Immature natural killer cell (primary cell): ENCODE measurements around the gene GLCCI1. TPM values are rescaled to one million over a fixed set of nuclear protein-coding genes. Genes with fewer than 3 reads are reported as not detected.

Source experiments
- DNase-seq, 3 donors: peaks; one replicate each; pipeline ENCODE4 v3.0.0; 2022; ENCODE audit warnings: mixed read lengths in 1 of 3
- H3K27ac Mint-ChIP-seq, 6 donors: one replicate each; pipeline ENCODE4 v1.8.0; 2020; ENCODE audit warnings: mixed read lengths in 6 of 6, mild to moderate bottlenecking in 5 of 6, inconsistent platforms in 4 of 6, moderate library complexity in 3 of 6
- H3K27me3 Mint-ChIP-seq, 3 donors: one replicate each; pipeline ENCODE4 v1.8.0; 2020 to 2021; ENCODE audit warnings: low read depth in 3 of 3, mild to moderate bottlenecking in 3 of 3, mixed read lengths in 3 of 3, moderate library complexity in 3 of 3, inconsistent platforms in 1 of 3
- H3K36me3 Mint-ChIP-seq, 3 donors: one replicate each; pipeline ENCODE4 v1.8.0; 2020; ENCODE audit warnings: mixed read lengths in 3 of 3, inconsistent platforms in 2 of 3, mild to moderate bottlenecking in 2 of 3
- H3K4me1 Mint-ChIP-seq, 2 donors: one replicate each; pipeline ENCODE4 v1.8.0; 2020; ENCODE audit warnings: inconsistent platforms in 2 of 2, mild to moderate bottlenecking in 2 of 2, mixed read lengths in 2 of 2, moderate library complexity in 1 of 2
- H3K4me3 Mint-ChIP-seq, 5 donors: one replicate each; pipeline ENCODE4 v1.8.0; 2020; ENCODE audit warnings: mild to moderate bottlenecking in 5 of 5, mixed read lengths in 5 of 5, inconsistent platforms in 3 of 5, moderate library complexity in 3 of 5
- H3K9me3 Mint-ChIP-seq, 6 donors: one replicate each; pipeline ENCODE4 v1.8.0; 2020; ENCODE audit warnings: mild to moderate bottlenecking in 6 of 6, mixed read lengths in 6 of 6, inconsistent platforms in 4 of 6, moderate library complexity in 3 of 6
- polyA plus RNA-seq, 3 donors: library from polyadenylated mRNA; unstranded; fragments of 300-500 nt; fragmentation: Illumina TruSeq; gene quantifications; one replicate each; pipeline ENCODE4 v1.2.3, GENCODE V29; 2021

The GLCCI1 gene
- polyA plus RNA-seq, 3 donors from 2014 or later, result 13.8 to 33.2 (median 18.0) TPM

DNA sequence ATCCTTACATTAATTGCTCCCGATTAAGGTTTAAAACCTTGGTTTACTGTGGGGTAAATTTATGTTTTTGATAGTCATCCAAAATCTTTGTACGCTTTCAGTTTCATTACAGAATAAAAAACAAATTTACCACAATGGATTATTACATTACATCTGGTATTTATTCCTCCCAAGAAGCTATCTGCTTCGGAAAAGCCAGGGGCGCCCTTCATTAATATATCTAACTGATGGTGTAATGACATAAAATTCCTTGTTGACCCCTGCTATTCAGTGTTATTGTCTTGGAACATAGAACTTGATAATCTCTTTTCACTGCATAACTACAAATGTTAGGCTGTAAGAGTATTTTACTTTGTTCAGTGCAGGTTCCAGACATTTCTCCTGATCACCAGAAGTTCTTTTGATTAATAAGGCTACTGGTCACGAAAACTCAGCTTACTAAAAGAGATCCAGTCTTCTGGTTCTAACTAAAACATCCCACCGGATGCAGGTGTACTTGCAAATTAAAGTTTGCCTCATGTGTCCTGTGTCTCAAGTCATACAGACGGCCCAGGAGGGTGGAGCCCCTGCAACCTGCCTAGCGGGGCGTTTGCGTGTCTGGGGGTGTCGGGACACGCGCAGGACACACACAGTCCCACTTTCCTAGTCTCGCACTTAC is 581 bp upstream of the GLCCI1 start:
- Mint-ChIP-seq H3K36me3 (no peaks in the 10 kb centered on the region), H3K4me3 (peak overlapping the region; percentile 87 to 96 (median 92)), H3K4me1 (peaks cover 15% of the 10 kb centered on the region in 2 donors), H3K9me3 (no peaks in the 10 kb centered on the region), H3K27me3 (peaks cover 0 to 9% (median 5%) of the 10 kb centered on the region in 3 donors), H3K27ac (peak overlapping the region; percentile 78 to 97 (median 94))
- peak in 1 of 3 donors; percentile 22 for DNase-seq

GRCh38 chr7:7969306-7970236 is 975 bp downstream of the GLCCI1 start:
- peaks cover 0 to 9% (median 5%) of the 10 kb centered on the region in 3 donors for H3K27me3 Mint-ChIP-seq
- peak; percentile 56 to 59 (median 59) for DNase-seq
- no peaks in the 10 kb centered on the region for H3K36me3 Mint-ChIP-seq
- H3K9me3 Mint-ChIP-seq, result no peaks in the 10 kb centered on the region
- peak overlapping the region; percentile 55 to 96 (median 77) for H3K4me3 Mint-ChIP-seq
- peak overlapping the region in 2 of 6 donors; percentile 55 to 57 for H3K27ac Mint-ChIP-seq
- peaks cover 15 to 24% of the 10 kb centered on the region in 2 donors for H3K4me1 Mint-ChIP-seq

- H3K4me3 Mint-ChIP-seq, result no peak overlapping the region
- H3K4me1 Mint-ChIP-seq, result peaks cover 15 to 27% of the 10 kb centered on the region in 2 donors
- H3K36me3 Mint-ChIP-seq, result no peaks in the 10 kb centered on the region
- no peaks in the 10 kb centered on the region for H3K9me3 Mint-ChIP-seq
- peaks cover 0 to 9% (median 5%) of the 10 kb centered on the region in 3 donors for H3K27me3 Mint-ChIP-seq
- no peak for DNase-seq
- H3K27ac Mint-ChIP-seq, result no peak overlapping the region
These were observed 1.6 kb downstream of the GLCCI1 start for GRCh38 chr7:7970237-7970530.

- H3K36me3 Mint-ChIP-seq, result no peaks in the 10 kb centered on the region
- H3K4me3 Mint-ChIP-seq, result no peak overlapping the region
- no peaks in the 10 kb centered on the region for H3K9me3 Mint-ChIP-seq
- peak; percentile 56 to 61 (median 61) for DNase-seq
- peaks cover 0 to 9% (median 5%) of the 10 kb centered on the region in 3 donors for H3K27me3 Mint-ChIP-seq
- no peak overlapping the region for H3K27ac Mint-ChIP-seq
- peaks cover 15 to 32% of the 10 kb centered on the region in 2 donors for H3K4me1 Mint-ChIP-seq
These were observed 2.1 kb downstream of the GLCCI1 start for GRCh38 chr7:7970531-7971307.

DNA sequence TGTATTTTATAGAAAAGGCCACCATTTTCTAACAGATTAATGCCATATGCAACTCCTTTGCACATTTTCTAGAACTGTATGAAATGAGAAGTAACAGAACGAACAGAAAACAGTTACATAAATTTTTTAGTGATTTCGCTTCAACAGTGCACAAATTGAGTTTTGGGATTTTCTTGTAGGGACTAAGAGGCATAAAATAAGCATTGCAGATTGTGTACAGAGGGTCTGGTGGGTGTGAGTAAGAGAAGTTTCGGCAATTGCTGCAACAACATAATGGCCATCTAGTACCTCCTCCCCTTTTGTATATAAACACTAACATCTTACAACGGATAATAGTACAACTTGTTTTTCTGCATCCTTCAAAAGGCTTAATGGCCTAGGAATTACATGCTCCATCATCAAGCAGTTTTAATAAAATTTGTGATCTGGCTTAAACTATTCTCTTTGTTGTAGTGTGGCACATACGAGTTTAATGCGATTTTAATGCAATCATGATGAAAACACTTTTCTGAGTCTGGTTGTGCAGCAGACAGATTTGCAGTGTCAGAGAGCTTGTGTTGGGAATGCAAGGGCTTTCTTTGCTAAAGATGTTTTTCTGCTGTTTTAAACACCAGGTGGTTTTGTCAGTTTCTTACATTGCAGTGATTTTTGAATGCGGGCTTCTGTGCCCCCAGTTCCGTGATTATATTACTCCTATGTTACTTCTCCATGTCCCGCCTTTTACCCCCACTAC is 2.9 kb downstream of the GLCCI1 start:
- no peaks in the 10 kb centered on the region for H3K36me3 Mint-ChIP-seq
- peaks cover 0 to 9% (median 5%) of the 10 kb centered on the region in 3 donors for H3K27me3 Mint-ChIP-seq
- H3K4me1 Mint-ChIP-seq, result peaks cover 17 to 40% of the 10 kb centered on the region in 2 donors
- H3K9me3 Mint-ChIP-seq, result no peaks in the 10 kb centered on the region
- no peak overlapping the region for H3K4me3 Mint-ChIP-seq
- no peak for DNase-seq
- no peak overlapping the region for H3K27ac Mint-ChIP-seq

- DNase-seq, result peak in 2 of 3 donors; percentile 35 to 42
- peaks cover 0 to 9% (median 5%) of the 10 kb centered on the region in 3 donors for H3K27me3 Mint-ChIP-seq
- H3K27ac Mint-ChIP-seq, result no peak overlapping the region
- H3K4me3 Mint-ChIP-seq, result no peak overlapping the region
- H3K4me1 Mint-ChIP-seq, result peaks cover 23 to 44% of the 10 kb centered on the region in 2 donors
- H3K9me3 Mint-ChIP-seq, result no peaks in the 10 kb centered on the region
- no peaks in the 10 kb centered on the region for H3K36me3 Mint-ChIP-seq
These were observed 3.5 kb downstream of the GLCCI1 start for GRCh38 chr7:7972128-7972527.

DNA sequence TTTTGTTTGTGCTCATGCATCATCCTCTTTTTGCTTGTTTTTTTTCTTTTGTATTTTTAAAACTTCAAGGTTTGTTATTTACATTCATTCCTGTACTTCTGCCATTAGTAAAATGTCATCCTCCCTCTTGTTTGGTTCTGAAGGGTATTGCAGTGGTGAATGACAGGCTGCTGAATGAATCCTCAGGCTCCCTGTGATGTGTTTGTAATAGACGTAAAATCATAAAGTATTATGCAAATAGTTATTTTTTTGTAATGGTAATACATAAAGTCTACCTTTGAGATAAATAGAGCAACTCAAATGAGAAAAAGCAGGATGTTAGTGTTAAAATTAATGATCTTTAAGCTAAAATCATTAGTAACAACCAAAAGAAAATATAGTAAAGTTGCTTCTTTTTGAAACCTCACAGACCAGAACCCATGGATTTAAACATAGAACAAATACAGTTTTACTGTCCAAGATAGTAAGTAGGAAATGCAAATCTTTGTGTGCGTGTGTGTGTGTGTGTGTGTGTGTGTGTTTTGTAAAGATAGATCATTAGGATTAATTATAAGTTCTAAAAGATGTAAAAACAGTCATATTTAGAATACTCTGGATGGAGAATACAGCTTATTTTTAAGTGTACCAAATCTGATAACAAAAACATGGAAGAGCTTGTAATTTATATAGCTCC is 4.5 kb downstream of the GLCCI1 start:
- H3K9me3 Mint-ChIP-seq, result no peaks in the 10 kb centered on the region
- DNase-seq, result no peak
- H3K36me3 Mint-ChIP-seq, result no peaks in the 10 kb centered on the region
- H3K4me3 Mint-ChIP-seq, result peak overlapping the region; percentile 48 to 76 (median 72)
- peaks cover 24 to 46% of the 10 kb centered on the region in 2 donors for H3K4me1 Mint-ChIP-seq
- peak overlapping the region in 5 of 6 donors; percentile 1 to 85 (median 30) for H3K27ac Mint-ChIP-seq
- peaks cover 0 to 9% (median 5%) of the 10 kb centered on the region in 3 donors for H3K27me3 Mint-ChIP-seq

- Mint-ChIP-seq H3K27ac (peak overlapping the region; percentile 26 to 82 (median 56)), H3K9me3 (no peaks in the 10 kb centered on the region), H3K4me1 (peaks cover 54 to 73% of the 10 kb centered on the region in 2 donors), H3K27me3 (peaks cover 0 to 1% (median 0%) of the 10 kb centered on the region in 3 donors), H3K4me3 (peak overlapping the region; percentile 19 to 62 (median 33)), H3K36me3 (no peaks in the 10 kb centered on the region)
- peak; percentile 24 to 38 (median 34) for DNase-seq
These were observed 8.1 kb downstream of the GLCCI1 start for GRCh38 chr7:7976677-7977076.

DNA sequence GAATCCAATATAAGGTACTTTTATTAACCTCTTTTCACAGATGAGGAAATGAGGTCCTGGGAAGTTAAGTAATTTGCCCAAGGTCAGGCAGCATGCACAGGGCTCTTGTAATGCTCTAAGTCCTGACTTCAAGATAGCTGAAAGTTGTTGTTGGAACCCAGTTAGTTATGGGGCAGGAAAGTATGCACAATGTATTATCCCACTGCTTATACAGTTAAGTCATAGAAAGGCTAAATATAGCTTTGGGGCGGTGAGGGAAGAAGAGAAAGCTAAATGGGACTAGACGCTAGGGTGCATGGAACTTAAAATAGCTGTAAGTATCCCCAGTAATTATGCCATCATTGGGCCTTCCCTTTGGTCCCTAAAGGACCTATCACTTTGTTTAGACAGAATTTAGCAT is 9.2 kb downstream of the GLCCI1 start:
- Mint-ChIP-seq H3K4me1 (peaks cover 65 to 80% of the 10 kb centered on the region in 2 donors), H3K9me3 (no peaks in the 10 kb centered on the region), H3K36me3 (no peaks in the 10 kb centered on the region), H3K4me3 (peak overlapping the region in 2 of 5 donors; percentile 14 to 46), H3K27ac (peak overlapping the region; percentile 73 to 91 (median 84)), H3K27me3 (peaks cover 0 to 3% (median 0%) of the 10 kb centered on the region in 3 donors)
- DNase-seq, result no peak

GRCh38 chr7:7978860-7979259 is 10.3 kb downstream of the GLCCI1 start:
- Mint-ChIP-seq H3K27me3 (peaks cover 0 to 3% (median 0%) of the 10 kb centered on the region in 3 donors), H3K27ac (peak overlapping the region; percentile 60 to 85 (median 76)), H3K4me1 (peaks cover 74 to 78% of the 10 kb centered on the region in 2 donors), H3K4me3 (peak overlapping the region in 1 of 5 donors; percentile 36), H3K9me3 (no peaks in the 10 kb centered on the region), H3K36me3 (no peaks in the 10 kb centered on the region)
- no peak for DNase-seq

GRCh38 chr7:7979558-7979957 is 11.0 kb downstream of the GLCCI1 start:
- Mint-ChIP-seq H3K4me1 (peaks cover 73 to 76% of the 10 kb centered on the region in 2 donors), H3K4me3 (peak overlapping the region in 4 of 5 donors; percentile 1 to 67 (median 54)), H3K36me3 (no peaks in the 10 kb centered on the region), H3K27ac (peak overlapping the region; percentile 56 to 88 (median 80)), H3K27me3 (peaks cover 0 to 3% (median 0%) of the 10 kb centered on the region in 3 donors), H3K9me3 (no peaks in the 10 kb centered on the region)
- no peak for DNase-seq

DNA sequence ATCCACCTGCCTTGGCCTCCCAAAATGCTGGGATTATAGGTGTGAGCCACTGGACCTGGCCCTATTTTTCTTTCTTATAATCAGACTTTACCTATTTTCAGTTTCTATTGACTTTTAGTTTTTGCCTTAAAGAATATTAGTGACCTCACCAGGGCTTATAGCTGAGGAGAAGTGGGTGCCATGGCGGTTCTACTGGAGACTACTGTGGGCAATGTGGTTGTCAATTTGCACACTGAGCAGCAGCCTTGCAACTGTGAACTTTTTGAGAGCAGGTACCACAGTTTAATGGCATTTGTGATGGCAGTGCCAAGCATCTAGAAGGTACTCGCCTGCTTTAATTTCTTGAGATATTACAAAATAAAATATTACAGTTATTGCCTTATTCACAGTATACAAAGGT is 11.5 kb downstream of the GLCCI1 start:
- H3K4me1 Mint-ChIP-seq, result peaks cover 74 to 81% of the 10 kb centered on the region in 2 donors
- peak overlapping the region; percentile 56 to 88 (median 80) for H3K27ac Mint-ChIP-seq
- peak; percentile 20 to 37 (median 34) for DNase-seq
- peaks cover 0 to 3% (median 0%) of the 10 kb centered on the region in 3 donors for H3K27me3 Mint-ChIP-seq
- H3K4me3 Mint-ChIP-seq, result peak overlapping the region in 4 of 5 donors; percentile 7 to 57 (median 14)
- no peaks in the 10 kb centered on the region for H3K36me3 Mint-ChIP-seq
- H3K9me3 Mint-ChIP-seq, result no peaks in the 10 kb centered on the region
